IgD-negative memory B cell (primary cell): ENCODE measurements around the gene ZFPL1. TPM values are rescaled to one million over a fixed set of nuclear protein-coding genes. Genes with fewer than 3 reads are reported as not detected.

Experiments
- H3K27ac Mint-ChIP-seq, 3 donors: one replicate each; pipeline ENCODE4 v1.8.0; 2020 to 2022; ENCODE audit warnings: mild to moderate bottlenecking in 3 of 3, mixed read lengths in 3 of 3, moderate library complexity in 1 of 3
- H3K27me3 Mint-ChIP-seq: one replicate; pipeline ENCODE4 v1.8.0; 2021; ENCODE audit warnings: mixed read lengths
- H3K36me3 Mint-ChIP-seq: one replicate; pipeline ENCODE4 v1.8.0; 2020; ENCODE audit warnings: mild to moderate bottlenecking, mixed read lengths
- H3K4me1 Mint-ChIP-seq, 3 donors: one replicate each; pipeline ENCODE4 v1.8.0; 2020 to 2022; ENCODE audit warnings: mixed read lengths in 3 of 3, mild to moderate bottlenecking in 1 of 3
- H3K4me3 Mint-ChIP-seq, 4 donors: one replicate each; pipeline ENCODE4 v1.8.0; 2020 to 2022; ENCODE audit warnings: mild to moderate bottlenecking in 4 of 4, mixed read lengths in 4 of 4, moderate library complexity in 3 of 4
- H3K9me3 Mint-ChIP-seq, 3 donors: one replicate each; pipeline ENCODE4 v1.8.0; 2020 to 2021; ENCODE audit warnings: mixed read lengths in 3 of 3, mild to moderate bottlenecking in 1 of 3
- polyA plus RNA-seq: library from polyadenylated mRNA; unstranded; fragments of 300-500 nt; fragmentation: Illumina TruSeq; gene quantifications from one replicate; pipeline ENCODE4 v1.2.3, GENCODE V29; 2021

Gene ZFPL1
- polyA plus RNA-seq, 1 donor from 2014 or later: 36.4 TPM

- Mint-ChIP-seq H3K27ac (peak overlapping the region; percentile 98 to 100 (median 99)), H3K4me1 (peaks cover 30 to 37% (median 35%) of the 10 kb centered on the region in 3 donors), H3K4me3 (peak overlapping the region; percentile 97 to 99 (median 98)), H3K9me3 (no peaks in the 10 kb centered on the region), H3K36me3 (peaks cover 14% of the 10 kb centered on the region), H3K27me3 (no peaks in the 10 kb centered on the region)
These were observed 47.8 kb downstream of the ZFPL1 start for GRCh38 chr11:65131895-65132237.

GRCh38 chr11:65132238-65132987, 48.4 kb downstream of the ZFPL1 start:
- Mint-ChIP-seq H3K9me3 (no peaks in the 10 kb centered on the region), H3K4me3 (peak overlapping the region; percentile 97 to 99 (median 98)), H3K4me1 (peaks cover 32 to 37% (median 37%) of the 10 kb centered on the region in 3 donors), H3K27me3 (no peaks in the 10 kb centered on the region), H3K27ac (peak overlapping the region; percentile 98 to 100 (median 99)), H3K36me3 (peaks cover 14% of the 10 kb centered on the region)

GRCh38 chr11:65132988-65133700, 49.1 kb downstream of the ZFPL1 start:
- Mint-ChIP-seq H3K4me3 (peak overlapping the region; percentile 97 to 99 (median 98)), H3K9me3 (no peaks in the 10 kb centered on the region), H3K27ac (peak overlapping the region; percentile 98 to 100 (median 99)), H3K4me1 (peaks cover 35 to 37% (median 37%) of the 10 kb centered on the region in 3 donors), H3K36me3 (peaks cover 14% of the 10 kb centered on the region), H3K27me3 (no peaks in the 10 kb centered on the region)

- H3K36me3 Mint-ChIP-seq: peaks cover 14% of the 10 kb centered on the region
- no peaks in the 10 kb centered on the region for H3K9me3 Mint-ChIP-seq
- H3K27me3 Mint-ChIP-seq: no peaks in the 10 kb centered on the region
- peaks cover 35 to 37% (median 37%) of the 10 kb centered on the region in 3 donors for H3K4me1 Mint-ChIP-seq
- peak overlapping the region; percentile 97 to 99 (median 98) for H3K4me3 Mint-ChIP-seq
- H3K27ac Mint-ChIP-seq: peak overlapping the region; percentile 98 to 100 (median 99)
These were observed 49.7 kb downstream of the ZFPL1 start for GRCh38 chr11:65133724-65134123.

GRCh38 chr11:65134240-65134951, 50.4 kb downstream of the ZFPL1 start, which contains the start of gene SYVN1:
SYVN1 (minus strand) TSS chr11:65134519; CDS start chr11:65133601, 918 bp downstream.
- peaks cover 14% of the 10 kb centered on the region for H3K36me3 Mint-ChIP-seq
- H3K27me3 Mint-ChIP-seq: no peaks in the 10 kb centered on the region
- H3K9me3 Mint-ChIP-seq: no peaks in the 10 kb centered on the region
- H3K27ac Mint-ChIP-seq: peak within 1 kb of the TSS; percentile 99 to 100 (median 99)
- peak within 1 kb of the TSS; percentile 97 to 99 (median 98) for H3K4me3 Mint-ChIP-seq
- H3K4me1 Mint-ChIP-seq: peaks cover 35 to 37% (median 37%) of the 10 kb centered on the region in 3 donors

- H3K4me1 Mint-ChIP-seq: peaks cover 32 to 37% (median 32%) of the 10 kb centered on the region in 3 donors
These were observed 51.1 kb downstream of the ZFPL1 start for GRCh38 chr11:65134952-65135632.

GRCh38 chr11:65135633-65136145, 51.7 kb downstream of the ZFPL1 start:
- H3K4me1 Mint-ChIP-seq: peaks cover 29 to 37% (median 30%) of the 10 kb centered on the region in 3 donors
- peak overlapping the region; percentile 99 to 100 (median 99) for H3K27ac Mint-ChIP-seq
- no peaks in the 10 kb centered on the region for H3K9me3 Mint-ChIP-seq
- H3K36me3 Mint-ChIP-seq: peaks cover 14% of the 10 kb centered on the region
- peak overlapping the region; percentile 97 to 99 (median 98) for H3K4me3 Mint-ChIP-seq
- H3K27me3 Mint-ChIP-seq: no peaks in the 10 kb centered on the region

More at GRCh38 chr11:65134952-65135632, 51.1 kb downstream of the ZFPL1 start:
- peak overlapping the region; percentile 99 to 100 (median 99) for H3K27ac Mint-ChIP-seq
- no peaks in the 10 kb centered on the region for H3K27me3 Mint-ChIP-seq
- H3K36me3 Mint-ChIP-seq: peaks cover 14% of the 10 kb centered on the region
- H3K4me3 Mint-ChIP-seq: peak overlapping the region; percentile 97 to 99 (median 98)
- H3K9me3 Mint-ChIP-seq: no peaks in the 10 kb centered on the region

GRCh38 chr11:65136515-65137096, 52.6 kb downstream of the ZFPL1 start:
- Mint-ChIP-seq H3K27me3 (no peaks in the 10 kb centered on the region), H3K4me3 (peak overlapping the region in 1 of 4 donors; percentile 97), H3K36me3 (peaks cover 9% of the 10 kb centered on the region), H3K9me3 (no peaks in the 10 kb centered on the region), H3K27ac (peak overlapping the region; percentile 87 to 99 (median 99)), H3K4me1 (peaks cover 20 to 29% (median 22%) of the 10 kb centered on the region in 3 donors)

Other genes starting within 250 kb of the ZFPL1 start
- 0.15 TPM for gene CDC42BPG, start 239.6 kb upstream of the ZFPL1 start, polyA plus RNA-seq
- 210 TPM for gene EHD1, start 205.6 kb upstream of the ZFPL1 start, polyA plus RNA-seq
- 3.9 TPM for gene ATG2A, start 167.0 kb upstream of the ZFPL1 start, polyA plus RNA-seq
- gene PPP2R5B, start 159.5 kb upstream of the ZFPL1 start, polyA plus RNA-seq: 11.4 TPM
- gene GPHA2, start 148.3 kb upstream of the ZFPL1 start, polyA plus RNA-seq: not detected
- 0.39 TPM for gene MAJIN, start 112.1 kb upstream of the ZFPL1 start, polyA plus RNA-seq
- gene BATF2, start 87.3 kb upstream of the ZFPL1 start, polyA plus RNA-seq: 0.29 TPM
- gene ARL2, start 70.1 kb upstream of the ZFPL1 start, polyA plus RNA-seq: 100 TPM
- 24.4 TPM for gene SNX15, start 56.8 kb upstream of the ZFPL1 start, polyA plus RNA-seq
- gene SAC3D1, start 43.0 kb upstream of the ZFPL1 start, polyA plus RNA-seq: 7.2 TPM
- gene NAALADL1, start 25.7 kb upstream of the ZFPL1 start, polyA plus RNA-seq: 21.5 TPM
- gene CDCA5, start 182 bp upstream of the ZFPL1 start, polyA plus RNA-seq: 2.0 TPM
- gene VPS51, start 12.0 kb downstream of the ZFPL1 start, polyA plus RNA-seq: 88.2 TPM
- 18.2 TPM for gene TM7SF2, start 27.6 kb downstream of the ZFPL1 start, polyA plus RNA-seq
- 20.2 TPM for gene ZNHIT2, start 33.5 kb downstream of the ZFPL1 start, polyA plus RNA-seq
- 1,422 TPM for gene FAU, start 37.9 kb downstream of the ZFPL1 start, polyA plus RNA-seq
- gene MRPL49, start 38.1 kb downstream of the ZFPL1 start, polyA plus RNA-seq: 95.5 TPM
- gene SYVN1, start 50.3 kb downstream of the ZFPL1 start, polyA plus RNA-seq: 61.2 TPM
- gene SPDYC, start 86.0 kb downstream of the ZFPL1 start, polyA plus RNA-seq: not detected
- gene CAPN1, start 97.7 kb downstream of the ZFPL1 start, polyA plus RNA-seq: 113 TPM
- 13.0 TPM for gene POLA2, start 177.7 kb downstream of the ZFPL1 start, polyA plus RNA-seq
- not detected for gene CDC42EP2, start 230.6 kb downstream of the ZFPL1 start, polyA plus RNA-seq
- 77.7 TPM for gene DPF2, start 249.6 kb downstream of the ZFPL1 start, polyA plus RNA-seq